Sigmoid colon (tissue), 4 donors: ENCODE results near the gene CACNA1C.

Source experiments
- CTCF ChIP-seq, 4 experiments: fragments of 450-650 bp in 3 of 4; fragments of 200-600 bp in 1 of 4; IDR thresholded peaks; one replicate each; pipeline ENCODE4 v1.5.1; 2016 to 2019; ENCODE audit warnings: antibody characterized with exemption in 4 of 4, mild to moderate bottlenecking in 3 of 4, moderate library complexity in 2 of 4
- EP300 ChIP-seq, 4 donors: sonication (generic); formaldehyde crosslinking; IDR thresholded peaks; one replicate each; pipeline ENCODE4 v1.6.1; 2017; ENCODE audit warnings: antibody characterized with exemption in 4 of 4

- no peak for TF ChIP-seq CTCF (IDR thresholded peaks at IDR 0.05)
- TF ChIP-seq EP300 (IDR thresholded peaks at IDR 0.05), result no peak
Measured at GRCh38 chr12:2642176-2642892, 589.5 kb downstream of the CACNA1C start.
